Measurements from ENCODE around the gene SCN10A.

Gene SCN10A

GRCh38 chr3:38650248-38650951, 165.6 kb downstream of the SCN10A start:
- H4K20me1 ChIP-seq (ENCODE audit: insufficient read depth, low read length), result no peaks in the 10 kb centered on the region
- H3K36me3 ChIP-seq (replicated peaks; ENCODE audit: low read depth, low read length), result no peaks in the 10 kb centered on the region
- no peaks in the 10 kb centered on the region for H3K4me1 ChIP-seq (ENCODE audit: low read length)
- no peak overlapping the region for H3K9ac ChIP-seq (ENCODE audit: low read length)
- H3K4me3 ChIP-seq (ENCODE audit: low read length), result no peak overlapping the region
- no peak overlapping the region for H3K27ac ChIP-seq (ENCODE audit: low read length)
- TF ChIP-seq EZH2phosphoT487 (IDR thresholded peaks at IDR 0.05; ENCODE audit: low read depth), result no peak
- TF ChIP-seq, protein P1, sequence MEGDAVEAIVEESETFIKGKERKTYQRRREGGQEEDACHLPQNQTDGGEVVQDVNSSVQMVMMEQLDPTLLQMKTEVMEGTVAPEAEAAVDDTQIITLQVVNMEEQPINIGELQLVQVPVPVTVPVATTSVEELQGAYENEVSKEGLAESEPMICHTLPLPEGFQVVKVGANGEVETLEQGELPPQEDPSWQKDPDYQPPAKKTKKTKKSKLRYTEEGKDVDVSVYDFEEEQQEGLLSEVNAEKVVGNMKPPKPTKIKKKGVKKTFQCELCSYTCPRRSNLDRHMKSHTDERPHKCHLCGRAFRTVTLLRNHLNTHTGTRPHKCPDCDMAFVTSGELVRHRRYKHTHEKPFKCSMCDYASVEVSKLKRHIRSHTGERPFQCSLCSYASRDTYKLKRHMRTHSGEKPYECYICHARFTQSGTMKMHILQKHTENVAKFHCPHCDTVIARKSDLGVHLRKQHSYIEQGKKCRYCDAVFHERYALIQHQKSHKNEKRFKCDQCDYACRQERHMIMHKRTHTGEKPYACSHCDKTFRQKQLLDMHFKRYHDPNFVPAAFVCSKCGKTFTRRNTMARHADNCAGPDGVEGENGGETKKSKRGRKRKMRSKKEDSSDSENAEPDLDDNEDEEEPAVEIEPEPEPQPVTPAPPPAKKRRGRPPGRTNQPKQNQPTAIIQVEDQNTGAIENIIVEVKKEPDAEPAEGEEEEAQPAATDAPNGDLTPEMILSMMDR (IDR thresholded peaks at IDR 0.05; ENCODE audit: low read depth, low read length), result no peak
- no peaks in the 10 kb centered on the region for H3K79me2 ChIP-seq (ENCODE audit: low read length)
- no peak overlapping the region for H2AFZ ChIP-seq (ENCODE audit: low read depth, low read length)
- H3K9me3 ChIP-seq (ENCODE audit: insufficient read depth, low read length), result no peaks in the 10 kb centered on the region
- no peak overlapping the region for H3K4me2 ChIP-seq (ENCODE audit: low read length)
- H3K27me3 ChIP-seq (ENCODE audit: low read depth, low read length), result peaks cover 19% of the 10 kb centered on the region

- Histone ChIP-seq H3K36me3 (replicated peaks; ENCODE audit: low read depth, low read length) (no peaks in the 10 kb centered on the region), H3K9me3 (ENCODE audit: insufficient read depth, low read length) (no peaks in the 10 kb centered on the region), H3K79me2 (ENCODE audit: low read length) (no peaks in the 10 kb centered on the region), H4K20me1 (ENCODE audit: insufficient read depth, low read length) (no peaks in the 10 kb centered on the region), H3K27me3 (ENCODE audit: low read depth, low read length) (peaks cover 19% of the 10 kb centered on the region), H3K27ac (ENCODE audit: low read length) (no peak within 1 kb of the TSS), H3K9ac (ENCODE audit: low read length) (no peak within 1 kb of the TSS), H3K4me2 (ENCODE audit: low read length) (no peak within 1 kb of the TSS), H3K4me1 (ENCODE audit: low read length) (no peaks in the 10 kb centered on the region), H3K4me3 (ENCODE audit: low read length) (no peak within 1 kb of the TSS), H2AFZ (ENCODE audit: low read depth, low read length) (no peak within 1 kb of the TSS)
- TF ChIP-seq EZH2phosphoT487 (IDR thresholded peaks at IDR 0.05; ENCODE audit: low read depth), result no peak
- TF ChIP-seq, protein P1 (IDR thresholded peaks at IDR 0.05; ENCODE audit: low read depth, low read length), result no peak
Observed at GRCh38 chr3:38649500-38650247, 166.3 kb downstream of the SCN10A start, which contains the start of gene SCN5A. SCN5A (minus strand) TSS chr3:38649687; CDS start chr3:38633307, 16,380 bp downstream.

DNA sequence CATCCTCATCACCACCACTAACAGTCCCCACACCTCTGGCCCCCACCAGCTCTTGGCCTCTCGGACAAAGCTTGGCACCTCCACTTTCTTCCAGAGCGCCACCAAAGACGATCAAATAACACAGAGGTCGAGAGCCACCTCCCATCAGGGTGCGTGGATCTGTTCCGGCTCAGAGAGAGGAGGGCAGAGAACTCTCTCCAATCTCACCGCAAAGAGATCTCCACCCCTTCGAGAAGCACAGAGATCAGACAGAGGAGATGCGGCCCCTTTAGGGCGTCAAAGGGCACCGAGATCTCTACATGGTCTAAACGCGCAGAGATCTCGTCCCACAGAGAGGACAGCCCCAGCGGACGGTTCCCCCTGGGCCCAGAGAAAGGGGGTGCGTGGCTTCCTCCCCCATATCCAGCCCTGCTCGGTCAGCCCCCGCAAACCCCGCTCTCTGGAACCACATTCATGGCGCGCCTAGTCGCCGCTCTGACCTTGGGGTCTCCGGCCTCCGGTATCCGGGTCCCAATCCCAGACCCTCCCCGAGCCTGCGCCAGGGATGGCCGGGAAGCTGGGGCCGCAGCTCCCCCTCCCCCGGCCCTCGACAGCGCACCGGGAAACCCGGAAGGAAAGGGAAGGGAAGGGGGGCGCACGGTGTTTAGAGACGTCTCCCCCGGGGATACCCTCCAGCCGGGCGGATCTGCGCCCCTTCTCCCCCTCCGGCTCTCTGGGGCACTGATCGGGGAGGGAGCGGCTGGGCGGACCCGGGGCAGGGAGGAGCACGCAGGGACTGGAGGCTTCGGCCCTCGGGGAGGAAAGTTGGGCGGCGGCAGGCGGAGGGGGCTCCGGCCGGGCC, 167.1 kb downstream of the SCN10A start:
- TF ChIP-seq, protein P1 (IDR thresholded peaks at IDR 0.05; ENCODE audit: low read depth, low read length), result no peak
- TF ChIP-seq EZH2phosphoT487 (IDR thresholded peaks at IDR 0.05; ENCODE audit: low read depth), result no peak
- Histone ChIP-seq H3K27me3 (ENCODE audit: low read depth, low read length) (peaks cover 19% of the 10 kb centered on the region), H2AFZ (ENCODE audit: low read depth, low read length) (no peak overlapping the region), H3K9ac (ENCODE audit: low read length) (no peak overlapping the region), H3K4me3 (ENCODE audit: low read length) (no peak overlapping the region), H3K36me3 (replicated peaks; ENCODE audit: low read depth, low read length) (no peaks in the 10 kb centered on the region), H4K20me1 (ENCODE audit: insufficient read depth, low read length) (no peaks in the 10 kb centered on the region), H3K4me2 (ENCODE audit: low read length) (no peak overlapping the region), H3K27ac (ENCODE audit: low read length) (no peak overlapping the region), H3K9me3 (ENCODE audit: insufficient read depth, low read length) (no peaks in the 10 kb centered on the region), H3K79me2 (ENCODE audit: low read length) (no peaks in the 10 kb centered on the region), H3K4me1 (ENCODE audit: low read length) (no peaks in the 10 kb centered on the region)

Data from OCI-LY3 (cell line).